Subcutaneous abdominal adipose tissue (tissue), 5 donors: ENCODE results near the gene DISP3.

ENCODE experiments used
- H3K27ac ChIP-seq: one replicate; pipeline ENCODE4 v1.7.0; 2013; ENCODE audit warnings: low read depth, mild to moderate bottlenecking, inconsistent platforms, low read length, moderate library complexity
- H3K27me3 ChIP-seq, 5 donors: one replicate each; pipeline ENCODE4 v1.7.0; 2013; ENCODE audit warnings: low read length in 5 of 5, inconsistent platforms in 1 of 5; ENCODE audit not compliant: control insufficient read depth in 5 of 5, insufficient read depth in 4 of 5
- H3K36me3 ChIP-seq, 5 donors: one replicate each; pipeline ENCODE4 v1.7.0; 2013; ENCODE audit warnings: low read length in 5 of 5; ENCODE audit not compliant: control insufficient read depth in 5 of 5, insufficient read depth in 5 of 5
- H3K4me1 ChIP-seq, 5 donors: one replicate each; pipeline ENCODE4 v1.7.0; 2013; ENCODE audit warnings: low read length in 5 of 5, mild to moderate bottlenecking in 3 of 5, moderate library complexity in 1 of 5; ENCODE audit not compliant: control insufficient read depth in 5 of 5, insufficient read depth in 5 of 5
- H3K4me3 ChIP-seq, 5 donors: one replicate each; pipeline ENCODE4 v1.7.0; 2013; ENCODE audit warnings: low read length in 5 of 5, low read depth in 1 of 5
- H3K9ac ChIP-seq, 5 donors: one replicate each; pipeline ENCODE4 v1.7.0; 2013; ENCODE audit warnings: low read length in 5 of 5, mild to moderate bottlenecking in 4 of 5, moderate library complexity in 3 of 5
- H3K9me3 ChIP-seq, 5 donors: one replicate each; pipeline ENCODE4 v1.7.0; 2013; ENCODE audit warnings: low read length in 5 of 5; ENCODE audit not compliant: control insufficient read depth in 5 of 5
- donor health status: healthy.
- donor health status: healthy.
- donor health status: healthy.
- donor health status: healthy.
- donor health status: healthy.

The DISP3 gene

DNA sequence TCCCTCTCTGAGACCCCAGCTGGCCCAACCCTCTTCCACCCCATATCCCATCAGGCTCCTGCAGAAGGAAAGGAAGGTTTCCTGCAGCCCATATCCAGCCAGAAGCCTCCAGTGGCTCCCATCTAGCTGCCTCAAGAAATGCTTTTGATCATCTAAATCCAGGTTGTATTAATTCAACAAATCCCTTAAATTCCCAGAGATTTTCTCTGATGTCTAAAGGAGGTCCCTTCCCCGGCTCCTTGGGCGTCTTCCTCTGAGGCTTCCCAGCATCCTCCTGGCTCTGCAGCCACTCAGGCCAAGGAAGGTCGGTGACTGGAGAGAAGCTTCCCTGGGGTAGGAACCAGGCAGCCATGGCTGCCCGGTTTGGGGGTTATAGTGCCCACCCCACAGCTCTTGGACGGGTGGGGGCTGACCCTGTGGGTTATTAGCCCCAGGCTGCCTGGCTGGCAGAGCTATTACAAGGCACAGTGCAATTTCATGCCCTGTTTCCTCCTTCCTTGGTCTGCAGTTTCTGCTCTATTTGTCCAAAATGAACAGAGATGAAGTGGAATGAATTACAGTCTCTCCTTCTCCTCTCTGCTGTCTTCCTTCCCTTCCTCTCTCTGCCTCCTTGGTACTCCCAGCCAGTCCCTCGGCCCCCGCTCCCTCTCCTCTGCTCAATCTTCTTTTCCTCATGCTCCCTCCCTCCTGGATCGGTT, 34.8 kb upstream of the DISP3 start:
- no peaks in the 10 kb centered on the region for H3K36me3 ChIP-seq
- H3K4me1 ChIP-seq, result no peaks in the 10 kb centered on the region
- no peaks in the 10 kb centered on the region for H3K9me3 ChIP-seq
- H3K27me3 ChIP-seq, result peaks cover 3 to 56% (median 48%) of the 10 kb centered on the region in 5 donors
- no peak overlapping the region for H3K27ac ChIP-seq
- no peak overlapping the region for H3K9ac ChIP-seq
- H3K4me3 ChIP-seq, result no peak overlapping the region

DNA sequence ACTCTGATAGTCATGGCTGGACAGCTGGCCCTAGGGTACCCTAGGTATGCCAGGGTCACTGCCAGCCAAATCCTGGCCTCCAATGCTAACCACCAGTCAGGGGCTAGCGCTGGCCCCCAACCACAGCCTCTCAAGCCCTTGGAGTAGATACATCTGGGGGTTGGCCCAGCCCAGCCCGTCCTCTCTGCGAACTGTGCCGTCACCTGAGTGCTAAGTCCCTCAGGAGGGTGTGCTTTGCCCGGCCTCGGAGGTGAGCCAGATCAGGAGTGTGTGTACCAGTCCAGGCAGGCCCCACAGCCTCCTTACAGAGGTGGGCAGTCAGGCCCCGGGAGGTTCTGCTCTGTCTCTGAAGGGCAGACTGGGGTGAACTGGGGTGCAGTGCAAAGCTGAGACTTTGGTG, 34.0 kb upstream of the DISP3 start:
- Histone ChIP-seq H3K4me3 (no peak overlapping the region), H3K27ac (no peak overlapping the region), H3K9ac (no peak overlapping the region), H3K27me3 (peaks cover 11 to 63% (median 46%) of the 10 kb centered on the region in 5 donors), H3K36me3 (no peaks in the 10 kb centered on the region), H3K9me3 (no peaks in the 10 kb centered on the region), H3K4me1 (no peaks in the 10 kb centered on the region)

DNA sequence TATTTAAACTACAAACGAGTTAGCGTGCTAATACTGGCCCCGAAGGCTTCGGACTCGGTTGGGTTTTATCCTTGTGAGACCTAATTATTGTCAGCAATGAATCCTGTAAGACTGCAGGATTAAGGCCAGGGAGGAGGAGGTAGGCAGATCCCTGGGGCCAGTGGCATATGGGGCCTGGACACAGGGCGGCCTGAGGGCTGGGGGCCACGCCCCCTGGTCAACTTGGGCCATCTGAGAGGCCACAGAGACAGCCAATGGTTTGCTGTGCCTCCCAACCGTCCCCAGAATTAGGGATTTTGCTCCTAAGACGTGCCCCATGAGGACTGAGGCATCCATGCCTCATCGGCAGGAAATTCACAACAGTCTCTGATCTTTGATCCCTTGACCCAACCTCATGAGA, 31.1 kb upstream of the DISP3 start:
- H3K27ac ChIP-seq, result no peak overlapping the region
- peaks cover 17 to 74% (median 52%) of the 10 kb centered on the region in 5 donors for H3K27me3 ChIP-seq
- no peaks in the 10 kb centered on the region for H3K36me3 ChIP-seq
- H3K9ac ChIP-seq, result no peak overlapping the region
- no peaks in the 10 kb centered on the region for H3K4me1 ChIP-seq
- H3K4me3 ChIP-seq, result no peak overlapping the region
- no peaks in the 10 kb centered on the region for H3K9me3 ChIP-seq

DNA sequence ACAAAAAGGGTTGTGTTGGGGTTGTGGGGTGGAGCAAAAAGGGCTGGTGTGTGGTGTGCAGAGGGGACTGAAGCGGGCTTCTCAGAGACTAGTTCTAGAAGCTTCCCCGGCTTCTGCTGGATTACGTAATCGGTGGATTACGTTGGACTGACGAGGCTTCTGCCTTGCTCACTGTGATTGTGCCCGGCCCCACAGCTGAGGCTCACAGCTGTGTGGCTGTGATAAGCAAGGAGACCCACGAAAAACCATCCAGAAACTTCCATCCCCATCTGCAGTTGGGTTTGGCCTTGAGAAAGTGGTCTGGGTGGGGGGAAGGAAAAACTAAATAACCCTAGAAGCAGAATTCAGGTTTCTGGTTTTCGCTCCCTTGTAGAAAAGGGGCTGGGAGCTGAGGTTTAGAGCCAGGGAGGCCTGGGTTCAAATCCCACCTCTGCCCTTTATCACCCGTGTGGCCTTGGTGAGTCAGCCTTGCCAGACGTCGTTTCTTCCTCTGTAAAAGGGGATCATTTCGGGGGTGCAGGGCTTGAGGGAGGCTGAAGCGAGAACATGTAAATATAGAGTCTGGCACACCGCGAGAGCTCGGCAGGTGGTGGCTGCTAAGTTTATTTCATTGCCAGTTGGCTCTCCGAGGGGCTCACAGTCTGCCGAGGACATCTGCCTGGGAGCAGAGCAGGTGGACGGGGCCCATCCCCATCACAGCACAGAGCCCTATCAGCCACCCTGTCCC, 30.4 kb upstream of the DISP3 start:
- Histone ChIP-seq H3K9me3 (no peaks in the 10 kb centered on the region), H3K4me3 (no peak overlapping the region), H3K9ac (no peak overlapping the region), H3K4me1 (no peaks in the 10 kb centered on the region), H3K27me3 (peaks cover 20 to 78% (median 52%) of the 10 kb centered on the region in 5 donors), H3K36me3 (no peaks in the 10 kb centered on the region), H3K27ac (no peak overlapping the region)

DNA sequence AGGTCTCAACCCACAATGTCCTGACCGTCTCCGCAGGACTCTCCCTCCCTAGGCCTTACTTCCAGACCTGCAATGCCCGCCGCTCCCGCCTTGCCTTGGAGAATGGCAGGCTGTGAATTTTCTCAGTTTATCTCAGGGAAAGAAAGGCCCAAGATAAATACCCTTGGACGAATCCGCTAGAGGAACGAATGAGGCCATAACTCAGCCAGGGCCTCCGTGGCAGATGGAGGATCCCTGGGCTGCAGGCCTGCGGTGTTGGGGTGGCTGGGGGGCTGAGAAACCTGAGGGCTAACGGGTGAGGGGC, 29.9 kb upstream of the DISP3 start:
- Histone ChIP-seq H3K27ac (no peak overlapping the region), H3K9me3 (no peaks in the 10 kb centered on the region), H3K27me3 (peaks cover 25 to 79% (median 54%) of the 10 kb centered on the region in 5 donors), H3K9ac (no peak overlapping the region), H3K4me3 (no peak overlapping the region), H3K36me3 (no peaks in the 10 kb centered on the region), H3K4me1 (no peaks in the 10 kb centered on the region)

DNA sequence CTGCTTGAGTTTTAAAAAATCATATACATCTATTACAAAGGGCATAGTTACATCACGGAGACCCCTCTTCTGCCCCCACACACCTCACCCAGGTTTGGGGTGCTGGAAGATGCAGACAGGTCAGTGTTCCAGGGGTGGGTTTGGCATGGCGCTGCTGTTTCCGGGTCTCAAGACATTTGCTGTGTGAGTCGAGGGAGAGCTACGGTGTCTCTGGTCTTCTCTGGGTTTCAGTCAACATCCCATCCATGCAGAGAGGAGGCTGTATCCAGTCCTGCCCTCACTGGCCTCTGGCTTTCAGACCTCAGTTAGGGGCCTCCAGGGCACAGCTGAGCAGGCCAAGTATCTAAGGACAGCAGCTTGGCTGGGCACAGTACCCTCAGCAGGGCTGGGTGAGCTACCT, 28.6 kb upstream of the DISP3 start:
- Histone ChIP-seq H3K27ac (no peak overlapping the region), H3K4me3 (no peak overlapping the region), H3K9me3 (no peaks in the 10 kb centered on the region), H3K36me3 (no peaks in the 10 kb centered on the region), H3K9ac (no peak overlapping the region), H3K4me1 (no peaks in the 10 kb centered on the region), H3K27me3 (peaks cover 22 to 79% (median 52%) of the 10 kb centered on the region in 5 donors)

DNA sequence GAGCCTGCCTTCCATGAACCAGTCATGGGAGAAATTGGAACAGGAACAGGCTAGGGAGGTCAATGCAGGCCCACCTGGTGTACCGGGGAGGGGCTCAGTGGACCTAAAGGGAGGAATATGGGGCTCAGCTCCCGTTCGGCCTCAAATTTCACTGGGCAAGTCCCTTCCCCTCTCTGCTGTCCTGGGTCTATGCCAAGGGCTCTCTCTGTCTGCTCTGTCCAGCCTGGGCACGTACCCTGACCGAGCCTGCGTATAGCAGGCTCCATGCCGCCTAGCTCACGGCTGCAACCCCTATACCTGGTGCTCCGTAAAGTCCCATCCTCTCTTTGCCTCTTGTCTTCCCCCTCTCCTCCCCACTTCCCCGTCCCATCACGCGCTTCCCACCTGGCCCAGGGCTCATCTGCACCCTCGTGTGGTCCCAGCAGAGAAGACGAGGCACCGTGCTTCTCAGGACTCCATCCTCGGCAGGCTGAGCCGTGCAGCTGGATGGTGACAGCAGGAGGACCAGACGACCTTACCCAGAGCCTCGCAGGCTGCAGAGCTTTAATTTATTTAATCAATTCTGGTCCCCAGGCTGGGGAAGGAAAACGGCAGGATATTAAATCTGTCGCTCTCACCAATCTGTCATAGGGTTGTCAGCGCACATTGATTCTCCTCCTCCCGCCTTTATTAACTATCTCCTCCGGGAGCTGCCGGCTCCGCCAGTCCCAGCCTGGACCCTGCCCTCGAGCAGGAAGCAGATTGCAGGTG, 25.0 kb upstream of the DISP3 start:
- H3K27me3 ChIP-seq, result peaks cover 34 to 63% (median 53%) of the 10 kb centered on the region in 5 donors

DNA sequence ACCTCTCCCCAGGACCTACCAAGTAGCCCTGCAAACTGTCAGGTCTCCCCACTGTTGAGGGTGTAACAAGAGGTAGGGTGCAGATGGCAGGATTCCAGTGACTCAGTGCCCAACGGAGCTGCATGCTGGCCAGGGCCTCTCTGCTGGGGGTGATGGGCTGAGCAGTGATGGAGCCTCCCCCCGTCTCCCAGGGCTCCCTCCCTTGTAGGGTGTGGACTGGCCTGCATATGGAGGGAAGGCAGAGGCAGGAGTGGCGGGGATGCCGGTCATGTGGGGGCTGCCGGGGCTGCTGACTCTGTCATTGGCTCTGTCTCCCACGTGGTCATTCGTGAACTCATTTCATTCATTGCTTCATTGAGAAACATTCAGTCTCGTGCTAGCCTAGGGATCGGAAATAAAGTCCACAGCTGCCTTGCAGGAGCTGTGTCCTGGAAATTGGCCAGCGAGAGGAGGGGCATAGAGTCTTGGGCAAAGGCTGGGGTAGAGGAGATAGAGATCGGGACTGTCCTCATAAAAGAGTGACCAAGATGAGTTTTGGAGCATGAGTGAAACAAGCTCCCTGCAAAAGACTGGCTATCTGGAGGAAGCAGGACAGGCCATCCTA, 22.9 kb upstream of the DISP3 start:
- no peak overlapping the region for H3K27ac ChIP-seq
- H3K27me3 ChIP-seq, result peaks cover 18 to 60% (median 47%) of the 10 kb centered on the region in 5 donors
- no peaks in the 10 kb centered on the region for H3K4me1 ChIP-seq

More for the DNA sequence above, 25.0 kb upstream of the DISP3 start:
- Histone ChIP-seq H3K36me3 (no peaks in the 10 kb centered on the region), H3K4me1 (no peaks in the 10 kb centered on the region), H3K4me3 (no peak overlapping the region), H3K9ac (no peak overlapping the region), H3K27ac (no peak overlapping the region), H3K9me3 (no peaks in the 10 kb centered on the region)

DNA sequence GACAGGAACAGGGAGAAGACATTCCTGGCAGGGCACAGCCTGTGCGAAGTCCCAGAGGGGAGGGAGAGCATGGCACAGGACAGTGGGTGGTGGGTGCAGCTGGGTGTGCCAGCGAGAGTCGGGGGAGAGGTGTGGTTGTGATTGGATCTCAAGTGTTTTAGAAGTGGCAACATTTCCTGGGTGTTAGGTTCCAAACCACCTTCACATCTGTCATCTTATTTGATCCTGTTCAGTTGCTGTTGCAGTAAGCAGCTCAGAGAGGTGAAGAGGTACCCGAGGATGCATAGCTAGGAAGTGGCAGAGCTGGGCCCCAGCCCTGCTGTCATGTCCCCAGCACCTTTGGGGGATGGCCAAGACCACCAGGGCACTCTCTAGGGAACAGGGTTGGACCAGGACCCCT, 22.0 kb upstream of the DISP3 start:
- H3K27ac ChIP-seq, result no peak overlapping the region
- H3K9me3 ChIP-seq, result no peaks in the 10 kb centered on the region
- H3K27me3 ChIP-seq, result peaks cover 21 to 61% (median 49%) of the 10 kb centered on the region in 5 donors
- H3K36me3 ChIP-seq, result no peaks in the 10 kb centered on the region
- no peak overlapping the region for H3K4me3 ChIP-seq
- H3K4me1 ChIP-seq, result no peaks in the 10 kb centered on the region
- H3K9ac ChIP-seq, result no peak overlapping the region

More for the DNA sequence above, 22.9 kb upstream of the DISP3 start:
- Histone ChIP-seq H3K9me3 (no peaks in the 10 kb centered on the region), H3K9ac (no peak overlapping the region), H3K4me3 (no peak overlapping the region), H3K36me3 (no peaks in the 10 kb centered on the region)
